HG02678 (cell line): Measurements from ENCODE around the gene CRTC2.

Experiments used
- ATAC-seq: cut with Tn5 transposase; IDR thresholded peaks from one replicate; pipeline ENCODE4 v1.9.1; 2021; ENCODE audit warnings: mild to moderate bottlenecking, moderate library complexity; ENCODE audit not compliant: unreplicated experiment

The CRTC2 gene

DNA sequence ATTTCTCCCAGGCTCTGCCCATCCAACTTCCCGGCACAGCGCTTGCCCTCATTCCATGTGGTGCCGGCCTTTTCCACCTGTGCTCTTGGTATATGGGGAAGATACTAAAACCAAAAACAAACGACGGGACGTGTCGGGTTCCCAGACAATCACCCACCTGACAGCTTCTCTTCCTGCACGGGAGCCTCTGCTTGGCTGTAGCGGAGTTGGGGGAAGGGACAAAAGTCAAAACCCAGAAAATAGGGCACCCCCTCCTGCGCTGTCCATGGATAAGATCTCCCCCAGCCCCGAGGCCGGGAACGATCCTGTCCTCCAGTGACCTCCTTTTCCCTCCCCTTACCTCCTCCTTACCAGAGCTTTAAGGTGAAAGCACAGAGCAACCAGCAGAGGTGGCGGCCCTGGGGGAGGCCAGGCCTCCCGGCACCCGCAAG lies 18.4 kb upstream of the CRTC2 start:
- no peak for ATAC-seq

DNA sequence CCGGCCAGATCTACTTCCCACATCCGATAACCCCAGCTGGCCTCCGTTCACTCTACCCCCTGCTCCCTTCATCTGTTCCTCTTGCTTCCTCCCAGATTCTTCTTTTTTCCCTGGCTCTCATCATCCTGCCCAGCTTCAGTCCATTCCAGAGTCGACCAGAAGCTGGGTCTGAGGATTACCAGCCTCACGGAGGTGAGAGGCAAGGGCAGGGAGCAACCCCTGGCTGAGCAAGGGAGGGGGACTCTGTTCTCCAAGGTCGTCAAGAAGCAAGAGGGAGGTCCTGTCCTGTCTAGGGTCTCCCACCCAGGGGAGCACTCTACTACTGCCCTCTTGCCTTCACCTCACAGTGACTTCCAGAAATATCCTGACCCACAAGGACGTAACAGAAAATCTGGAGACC lies 15.1 kb upstream of the CRTC2 start:
- no peak for ATAC-seq

DNA sequence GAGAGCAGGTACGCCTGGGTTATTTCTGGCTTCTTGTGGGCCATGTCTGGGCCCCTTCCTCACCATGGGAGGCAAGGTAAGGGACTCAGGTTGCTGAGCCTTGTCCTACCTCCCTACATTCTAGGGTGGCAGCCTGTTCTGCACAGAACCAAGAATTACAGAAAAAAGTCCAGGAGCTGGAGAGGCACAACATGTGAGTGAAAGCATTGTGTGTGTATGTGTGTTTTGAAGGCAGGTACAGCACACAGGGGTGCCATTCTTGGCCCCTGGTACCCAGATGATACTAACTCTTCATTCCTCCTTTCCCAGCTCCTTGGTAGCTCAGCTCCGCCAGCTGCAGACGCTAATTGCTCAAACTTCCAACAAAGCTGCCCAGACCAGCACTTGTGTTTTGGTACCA lies 14.7 kb upstream of the CRTC2 start:
- no peak for ATAC-seq

DNA sequence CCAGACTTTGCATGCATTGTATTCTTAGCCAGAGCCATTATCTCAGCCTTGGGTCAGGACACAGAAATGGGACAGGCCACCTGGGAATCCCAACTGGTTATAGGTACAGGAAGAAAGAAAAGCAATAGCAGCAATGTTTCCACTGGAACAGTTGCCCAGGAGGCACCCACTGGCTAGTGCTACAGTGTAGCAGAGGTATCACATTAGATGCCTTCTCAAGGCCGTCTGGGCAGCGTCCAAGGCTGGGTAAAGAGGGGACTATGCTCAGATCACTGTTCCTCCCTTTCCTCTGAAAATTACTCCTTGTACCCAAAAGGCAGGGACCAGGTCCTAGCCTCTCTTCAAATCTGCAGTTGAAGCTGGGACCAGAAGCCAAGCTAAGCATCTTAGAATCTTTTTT lies 11.9 kb upstream of the CRTC2 start:
- no peak for ATAC-seq

DNA sequence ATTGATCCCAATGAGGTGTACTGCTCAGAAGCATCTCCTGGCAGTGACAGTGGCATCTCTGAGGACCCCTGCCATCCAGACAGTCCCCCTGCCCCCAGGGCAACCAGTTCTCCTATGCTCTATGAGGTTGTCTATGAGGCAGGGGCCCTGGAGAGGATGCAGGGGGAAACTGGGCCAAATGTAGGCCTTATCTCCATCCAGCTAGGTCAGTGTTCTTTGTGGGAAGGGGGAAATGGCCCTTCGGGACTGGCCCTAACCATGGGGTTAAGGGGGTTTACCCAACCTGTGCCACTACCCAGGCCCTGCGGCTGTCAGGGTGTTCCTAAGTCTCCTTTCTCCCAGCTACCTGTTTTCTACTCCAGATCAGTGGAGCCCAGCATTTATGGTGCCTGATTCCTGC lies 10.6 kb upstream of the CRTC2 start:
- no peak for ATAC-seq

DNA sequence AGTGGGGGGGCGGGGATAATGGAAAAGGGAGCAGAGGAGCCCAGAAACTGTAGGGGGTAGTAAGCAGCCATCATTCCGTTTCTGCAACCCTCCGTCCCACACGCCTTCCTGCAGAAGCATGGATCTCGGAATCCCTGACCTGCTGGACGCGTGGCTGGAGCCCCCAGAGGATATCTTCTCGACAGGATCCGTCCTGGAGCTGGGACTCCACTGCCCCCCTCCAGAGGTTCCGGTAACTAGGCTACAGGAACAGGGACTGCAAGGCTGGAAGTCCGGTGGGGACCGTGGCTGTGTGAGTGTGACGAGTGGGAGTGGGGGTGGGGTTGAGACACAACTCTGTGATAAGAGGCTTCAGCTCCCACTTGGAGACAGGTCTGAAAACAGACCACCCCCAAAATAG lies 10.0 kb upstream of the CRTC2 start:
- no peak for ATAC-seq

DNA sequence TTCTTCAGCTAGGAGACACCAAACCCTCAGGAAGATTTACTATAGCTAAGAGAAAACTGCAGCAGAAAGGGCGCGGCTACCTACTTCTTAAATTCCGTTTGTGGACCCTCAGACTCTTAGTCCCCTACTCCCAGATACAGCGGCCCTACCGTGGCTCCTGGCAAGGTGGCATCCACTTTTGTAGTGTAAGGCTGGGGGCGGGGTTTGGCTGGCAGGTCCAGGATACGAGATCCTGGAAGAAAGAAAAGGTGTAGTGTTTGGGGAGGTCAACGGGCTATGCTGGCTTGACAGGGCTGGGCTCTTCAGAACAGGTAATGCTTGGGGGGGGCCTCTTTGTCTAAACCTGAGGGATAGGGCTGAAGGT lies 9.6 kb upstream of the CRTC2 start:
- no peak for ATAC-seq

DNA sequence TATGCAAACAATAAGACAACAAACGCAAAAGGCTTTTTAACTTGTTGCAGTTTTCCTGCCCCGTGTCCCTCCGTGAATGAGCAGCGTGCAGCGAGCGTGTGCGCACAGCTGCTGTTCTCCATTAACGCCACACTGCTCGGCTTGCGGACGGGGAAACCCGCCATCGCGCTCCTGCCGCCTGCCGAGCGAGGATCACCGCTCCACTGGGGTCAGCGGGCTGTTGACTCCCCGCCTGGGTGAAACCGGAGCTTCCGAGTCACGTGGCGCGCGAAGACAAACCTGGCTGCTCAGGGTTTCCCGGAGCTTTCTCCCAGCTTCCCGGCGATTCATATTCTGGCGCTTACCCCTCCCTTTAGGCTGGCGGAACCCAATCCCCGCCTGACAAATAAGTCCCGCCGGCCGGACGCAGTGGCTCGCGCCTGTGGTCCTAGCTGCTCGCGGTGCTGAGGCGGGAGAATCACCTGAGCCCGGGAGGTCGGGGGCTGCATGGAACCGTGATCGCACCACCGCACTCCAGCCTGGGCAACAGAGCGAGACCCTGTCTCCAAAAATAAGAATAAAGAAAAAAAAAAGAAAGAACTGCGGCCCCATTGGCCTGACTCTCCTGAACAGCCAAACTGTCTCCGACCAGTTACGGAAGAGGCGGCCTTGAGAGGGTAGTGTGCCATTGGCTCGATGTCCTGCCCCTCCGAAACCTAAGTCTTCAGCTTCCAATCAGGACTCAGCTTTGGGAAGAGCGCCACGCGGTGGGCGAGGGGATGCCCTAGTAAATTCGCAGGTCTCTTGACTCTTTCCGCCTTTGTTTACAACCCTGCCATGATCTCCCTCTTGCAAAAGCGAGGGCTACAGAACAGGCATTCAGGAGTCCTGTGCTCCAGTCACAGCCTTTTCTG lies 8.9 kb upstream of the CRTC2 start, which contains the start of gene CREB3L4:
Gene CREB3L4 (plus strand): TSS at position 796 of the 893 bp plus-strand sequence. CDS start 624 bp downstream, outside the sequence.
- peak; percentile 74 for ATAC-seq

DNA sequence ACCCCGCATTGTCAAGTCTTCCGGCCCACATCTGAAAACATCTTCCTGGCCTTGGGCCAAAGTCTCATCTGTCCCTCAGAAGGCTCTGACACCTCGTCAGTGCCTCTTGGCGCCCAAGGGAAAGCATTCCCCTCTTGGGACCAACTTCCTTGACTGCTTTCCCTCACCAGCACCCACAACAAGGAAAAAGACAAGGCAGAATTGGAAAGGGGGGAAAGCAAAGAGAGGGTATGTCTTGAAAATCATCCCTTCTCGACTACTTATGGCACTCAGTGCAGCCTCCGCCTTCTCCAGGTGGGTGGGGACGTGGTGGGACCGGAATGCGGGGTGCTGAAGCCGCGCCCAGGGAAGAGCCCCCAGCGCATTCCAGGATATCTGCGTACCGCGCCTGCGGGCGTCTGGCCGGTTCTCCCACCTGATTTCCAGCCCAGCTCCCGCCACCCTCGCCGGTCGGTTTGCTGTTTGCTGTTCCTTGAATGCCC lies 5.5 kb upstream of the CRTC2 start:
- no peak for ATAC-seq

DNA sequence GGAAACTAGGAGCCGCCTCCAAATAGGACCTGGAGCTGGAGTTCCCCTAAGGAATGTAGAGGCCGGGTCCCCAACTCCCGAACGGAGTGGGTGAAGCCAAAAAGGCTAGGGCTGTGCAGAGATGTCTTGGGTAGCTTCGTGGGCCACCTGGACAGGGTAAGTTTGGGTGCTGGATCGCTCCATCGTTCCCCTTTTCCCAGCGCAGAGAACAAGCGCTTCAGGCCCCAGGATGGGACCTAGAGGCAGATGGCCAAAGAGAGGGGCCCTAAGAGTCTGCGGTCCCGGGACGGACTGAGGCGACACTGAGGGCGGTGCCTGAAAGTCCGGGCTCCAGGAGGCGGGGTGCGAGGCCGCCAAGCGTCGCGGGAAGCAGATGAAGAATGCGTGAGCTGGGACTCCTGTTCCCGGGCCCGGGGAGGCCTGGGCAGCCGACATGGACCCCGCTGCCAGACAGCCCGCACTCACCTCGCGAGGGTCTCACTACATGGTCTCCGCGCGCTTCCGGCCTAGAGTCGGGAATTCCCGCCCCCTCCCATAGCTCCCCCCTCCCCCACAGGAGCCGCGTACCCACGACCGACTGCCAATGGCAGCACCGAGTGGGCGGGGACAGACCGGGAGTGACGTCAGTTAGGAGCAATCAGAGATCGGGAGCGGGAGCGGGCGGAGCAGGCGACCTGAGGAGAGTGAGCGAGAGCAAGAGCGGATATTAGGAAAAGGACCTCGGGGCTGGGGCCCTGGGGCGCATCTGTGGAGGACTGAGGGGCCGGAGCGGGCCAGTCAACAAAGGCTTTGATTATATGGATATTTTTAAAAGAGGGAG lies 4.8 kb upstream of the CRTC2 start, which contains the start of gene SLC39A1:
Gene SLC39A1 (minus strand): TSS at position 508 of the 820 bp plus-strand sequence. CDS start 822 bp downstream, outside the sequence.
- peak; percentile 52 for ATAC-seq

DNA sequence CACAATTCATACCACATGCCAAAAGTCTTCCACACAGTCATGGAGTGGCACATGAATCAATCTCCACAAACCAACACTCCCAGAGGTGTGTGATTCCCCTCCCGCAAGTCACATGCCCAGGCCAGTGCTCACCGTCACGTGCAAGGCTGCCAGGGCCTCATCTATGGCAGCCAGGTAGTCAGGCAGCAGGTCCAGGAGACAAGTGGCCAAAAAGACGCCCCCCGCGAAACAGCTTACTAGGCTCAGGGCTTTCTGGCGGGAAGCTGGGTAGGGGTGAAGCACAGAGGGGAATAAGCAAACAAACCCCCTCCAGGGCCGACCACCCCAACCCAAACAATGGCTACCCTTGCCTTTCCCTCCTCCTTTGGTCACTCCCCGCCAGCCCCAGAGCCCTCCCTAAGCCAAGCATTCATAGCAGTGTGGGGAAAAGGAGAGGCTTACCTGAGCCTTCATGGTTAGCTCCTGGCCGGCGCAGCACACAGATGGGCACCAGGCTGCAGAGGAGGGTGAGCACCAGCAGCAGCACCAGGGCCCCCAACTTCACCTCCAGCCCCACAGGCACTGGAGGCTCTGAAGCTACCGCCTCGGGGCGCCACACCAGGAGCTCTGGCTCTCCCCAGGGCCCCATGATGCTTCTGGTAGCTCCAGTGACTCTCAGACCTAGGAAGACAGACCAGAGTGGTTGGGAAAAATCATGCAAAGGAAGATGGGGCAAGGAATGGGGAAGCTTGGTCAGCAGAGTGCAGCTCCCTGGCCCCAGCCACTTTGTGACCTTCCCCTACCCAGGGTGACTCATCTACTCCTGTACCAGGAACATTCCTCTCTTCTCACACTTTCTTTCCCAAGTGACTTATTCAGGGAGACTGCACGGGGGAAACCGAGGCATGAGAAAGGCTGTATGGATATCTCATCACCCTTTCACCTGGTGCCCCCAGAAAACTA lies 3.9 kb upstream of the CRTC2 start:
- no peak for ATAC-seq

DNA sequence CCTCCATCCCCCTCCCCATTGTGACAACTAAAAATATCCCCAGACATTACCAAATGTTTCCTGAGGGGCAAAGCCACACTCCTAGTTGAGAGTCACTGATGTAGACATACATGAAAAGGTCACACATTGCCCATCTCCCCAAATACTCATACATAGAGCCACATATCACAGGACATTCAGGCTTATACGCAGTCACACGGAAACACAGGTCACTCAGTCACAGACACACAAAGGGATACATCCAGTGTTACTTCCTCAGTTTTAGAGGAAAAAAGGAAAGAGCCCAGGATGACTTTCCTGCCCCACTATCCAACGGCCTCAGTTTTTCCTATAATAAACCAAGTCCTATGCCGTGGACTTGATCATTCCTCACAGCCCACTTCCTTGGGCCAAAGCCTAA lies 3.0 kb upstream of the CRTC2 start:
- no peak for ATAC-seq

DNA sequence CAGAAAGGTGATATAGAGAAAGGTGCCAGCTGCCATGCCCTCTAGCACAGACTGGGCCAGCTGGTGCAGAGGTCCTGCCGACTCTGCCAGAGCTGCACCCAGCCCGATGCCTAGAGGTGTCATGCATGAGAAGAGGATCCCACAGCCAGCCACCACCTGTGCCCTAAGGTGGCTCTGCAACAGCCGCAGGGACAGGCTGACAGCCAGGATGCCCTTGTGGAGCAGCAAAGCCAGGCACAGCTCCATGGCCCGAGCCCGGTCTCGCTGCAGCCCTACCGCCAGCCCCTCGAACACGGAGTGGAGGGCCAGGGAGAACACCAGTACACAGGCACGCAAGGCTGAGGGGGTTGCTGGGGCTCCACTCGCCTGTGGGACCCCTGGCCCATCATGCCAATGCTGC lies 1.8 kb upstream of the CRTC2 start:
- ATAC-seq = no peak

DNA sequence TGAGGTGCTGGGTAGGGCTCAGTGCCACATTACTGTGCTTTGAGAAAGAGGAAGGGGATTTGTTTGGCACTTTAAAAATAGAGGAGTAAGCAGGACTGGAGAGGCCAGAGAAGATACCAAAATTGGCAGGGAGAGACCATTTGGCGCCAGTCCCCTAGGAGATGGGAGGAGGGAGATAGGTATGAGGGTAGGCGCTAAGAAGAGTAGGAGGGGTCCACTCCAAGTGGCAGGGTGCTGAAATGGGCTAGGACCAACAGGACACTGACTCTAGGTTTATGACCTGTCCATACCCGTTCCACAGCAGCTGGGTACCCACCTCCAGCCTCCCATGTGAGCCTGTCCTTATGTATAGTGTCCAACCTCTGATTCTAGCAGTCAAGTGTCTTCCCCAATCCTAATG lies 1.0 kb upstream of the CRTC2 start:
- no peak for ATAC-seq

DNA sequence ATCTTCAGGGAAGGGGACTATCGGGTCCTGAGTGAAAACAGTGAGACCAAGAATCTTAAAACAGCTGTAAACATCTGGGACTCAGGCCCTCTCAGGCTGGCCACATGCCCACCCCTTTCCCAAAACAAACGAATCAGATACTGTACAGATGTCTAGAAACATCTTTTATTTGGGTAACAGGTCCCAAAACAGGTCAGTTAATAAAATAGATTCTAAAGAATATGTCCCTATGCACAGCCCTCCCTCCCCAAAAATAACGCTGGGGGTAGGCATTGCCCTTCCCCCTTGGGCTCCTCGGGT lies 499 bp upstream of the CRTC2 start:
- no peak for ATAC-seq

DNA sequence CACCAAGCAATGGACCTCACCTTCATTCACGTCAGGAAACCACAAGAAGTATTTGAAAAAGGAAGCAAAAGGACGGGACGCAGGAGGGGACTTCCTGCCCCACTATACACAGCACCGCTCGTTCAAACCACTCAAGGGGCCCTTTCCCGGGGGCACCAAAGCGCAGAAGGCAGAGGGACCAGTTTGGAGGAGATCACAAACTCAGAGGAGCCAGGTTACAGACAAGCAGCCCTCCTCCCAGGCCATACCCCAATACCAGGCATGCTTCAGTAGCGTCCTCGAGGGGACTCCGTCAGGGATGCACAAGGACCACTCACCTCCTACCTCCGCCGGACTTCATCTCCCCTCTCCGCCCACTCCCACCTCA lies 685 bp downstream of the CRTC2 start:
- ATAC-seq = peak; percentile 12

DNA sequence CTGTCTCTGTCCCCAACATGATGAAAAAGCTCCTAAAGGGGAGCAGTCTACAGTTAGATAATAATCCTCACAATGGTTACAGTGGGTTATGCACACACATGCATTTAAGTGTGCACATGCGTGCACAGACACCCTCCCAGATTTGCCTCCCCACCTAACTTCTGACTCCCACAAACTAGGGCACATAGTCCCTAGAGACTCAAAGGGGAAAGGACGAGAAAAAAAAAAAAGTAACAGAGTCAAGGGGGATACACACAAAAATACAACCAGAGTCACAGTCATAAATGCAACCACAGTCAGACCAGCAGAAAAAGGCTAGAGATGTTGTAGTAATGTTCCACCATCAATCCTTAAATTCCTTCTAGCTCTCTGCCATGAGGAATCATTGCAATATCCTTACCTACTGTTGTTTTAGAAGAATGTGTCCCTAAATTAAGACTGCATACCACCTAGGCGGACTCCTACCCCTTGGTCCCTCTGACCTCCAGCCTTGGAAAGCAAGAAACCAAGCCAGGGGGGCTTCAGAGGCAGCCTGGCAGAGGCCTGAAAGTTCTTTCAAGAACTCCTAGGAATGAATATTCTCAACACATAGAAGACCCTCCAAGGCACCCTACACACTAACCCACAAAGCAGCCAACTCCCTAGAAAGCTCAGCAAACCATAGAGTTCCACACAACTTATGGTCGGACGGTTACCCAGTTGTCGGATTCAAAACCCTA lies 1.3 kb downstream of the CRTC2 start:
- ATAC-seq = no peak

DNA sequence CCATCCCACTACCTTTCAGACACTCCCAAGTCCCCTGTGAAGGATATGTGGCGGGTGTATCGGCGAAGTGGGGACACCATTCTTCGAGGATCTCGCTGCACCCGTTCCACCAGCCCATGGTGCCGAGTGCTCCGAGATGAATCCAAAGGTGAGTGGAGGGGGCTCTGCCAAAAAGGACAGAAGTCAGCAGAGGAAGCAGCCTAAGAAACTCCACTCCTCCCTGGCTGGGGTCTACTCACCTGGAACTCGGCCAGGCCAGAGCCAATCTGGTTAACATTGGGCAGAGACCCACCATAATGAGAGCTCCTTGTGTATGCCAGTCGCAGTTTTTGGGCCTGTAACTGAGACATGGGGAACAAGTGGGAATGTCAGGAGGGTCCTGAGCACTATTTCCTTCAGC lies 3.6 kb downstream of the CRTC2 start:
- ATAC-seq = no peak

DNA sequence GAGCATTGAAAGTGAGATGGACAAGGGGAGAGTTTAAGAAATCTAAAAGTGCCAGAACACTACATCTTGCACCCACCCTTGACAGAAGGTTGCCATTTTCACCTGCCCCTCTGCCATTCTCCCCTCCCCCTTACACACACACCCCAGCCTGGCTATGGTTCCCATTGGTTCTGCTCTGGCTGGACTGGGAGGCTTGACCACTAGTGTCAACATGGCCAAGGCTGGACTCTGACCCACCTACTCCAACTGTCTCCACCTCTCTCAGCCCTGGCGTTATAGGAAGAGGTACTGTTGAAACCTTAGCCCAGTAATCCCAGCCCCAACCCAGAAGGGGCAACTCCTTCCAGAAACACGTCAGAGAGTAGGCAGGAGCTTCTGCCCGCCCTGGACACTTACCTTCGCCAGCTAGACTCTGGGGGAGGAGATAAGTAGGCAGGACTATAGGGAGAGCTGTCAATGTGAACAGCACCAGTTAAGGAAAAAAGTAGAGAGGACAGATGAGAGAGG lies 4.5 kb downstream of the CRTC2 start:
- no peak for ATAC-seq

DNA sequence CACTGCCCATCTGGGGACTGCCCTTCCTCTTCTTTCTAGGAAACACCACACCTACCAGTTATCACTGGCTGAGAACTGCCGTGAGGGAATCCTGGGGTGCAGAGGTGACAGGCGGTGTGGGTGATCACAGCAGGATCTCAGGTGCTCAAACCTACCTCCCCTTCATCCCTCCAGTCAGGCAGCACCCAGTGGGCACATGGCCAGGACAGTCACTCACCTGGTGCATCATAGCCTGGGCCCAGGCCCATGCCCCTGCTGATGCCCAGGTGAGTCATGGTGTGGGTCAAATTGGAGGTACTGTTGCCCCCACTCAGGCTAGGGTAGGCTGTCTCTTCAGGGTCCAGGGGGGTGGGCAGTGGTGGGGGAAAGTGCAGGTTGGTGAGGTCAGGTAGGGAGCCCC lies 6.6 kb downstream of the CRTC2 start:
- no peak for ATAC-seq
